Astrocyte of the spinal cord (primary cell): ENCODE data around the gene LAMA5.

Experiments
- DNase-seq: peaks from one replicate; pipeline ENCODE4 v3.0.0; 2011; ENCODE audit warnings: low read depth, low spot score
- H3K4me3 ChIP-seq: 2 replicates; pipeline ENCODE4 v1.5.1; 2011; ENCODE audit warnings: low read depth, mild to moderate bottlenecking, low read length, moderate library complexity
- CTCF ChIP-seq: IDR thresholded peaks from 2 replicates; pipeline ENCODE4 v1.5.1; 2012; ENCODE audit warnings: low read depth, mild to moderate bottlenecking, low read length, inconsistent platforms
- in situ Hi-C: cut with HindIII; loops from 2 replicates; pipeline ENCODE4 v1.10.0; 2017; ENCODE audit warnings: low sequenced_read_pairs

The LAMA5 gene

GRCh38 chr20:62367136-62367632, at the start of gene LAMA5:
Gene LAMA5 (minus strand): TSS chr20:62367312. CDS start chr20:62367245, 67 bp downstream.
- TF ChIP-seq CTCF: no peak
- DNase-seq: no peak
- in situ Hi-C loops: no loop called here
- peak within 1 kb of the TSS; percentile 58 for H3K4me3 ChIP-seq

GRCh38 chr20:62415354-62416111, 48.4 kb upstream of the LAMA5 start:
- no peak overlapping the region for H3K4me3 ChIP-seq
- in situ Hi-C loops: no loop called here
- TF ChIP-seq CTCF: no peak
- no peak for DNase-seq

GRCh38 chr20:62413896-62414481, 46.9 kb upstream of the LAMA5 start:
- in situ Hi-C loops: no loop called here
- TF ChIP-seq CTCF: peak; percentile 21
- no peak overlapping the region for H3K4me3 ChIP-seq
- DNase-seq: no peak

GRCh38 chr20:62413025-62413570, 46.0 kb upstream of the LAMA5 start:
- no peak for TF ChIP-seq CTCF

GRCh38 chr20:62412194-62413024, 45.3 kb upstream of the LAMA5 start:
- no peak overlapping the region for H3K4me3 ChIP-seq
- DNase-seq: no peak
- TF ChIP-seq CTCF: no peak
- in situ Hi-C loops: no loop called here

More at GRCh38 chr20:62413025-62413570, 46.0 kb upstream of the LAMA5 start:
- no peak overlapping the region for H3K4me3 ChIP-seq
- DNase-seq: no peak
- in situ Hi-C loops: no loop called here
